GM12892 (cell line): ENCODE results near the gene PRPS1L1. TPM values are rescaled to one million over a fixed set of nuclear protein-coding genes. Genes with fewer than 3 reads are reported as not detected.

Experiments
- DNase-seq: peaks from one replicate; pipeline ENCODE4 v3.0.0; 2011; ENCODE audit not compliant: insufficient read length
- FAIRE-seq: peaks from 2 replicates; lab custom pipeline; 2011; peaks lifted over from hg19 to GRCh38; lab: Jason Lieb, UNC
- POLR2A ChIP-seq: IDR thresholded peaks from 2 replicates; pipeline ENCODE4 v1.6.1; 2011; ENCODE audit warnings: low read depth, low read length, control low read depth
- POLR2AphosphoS5 ChIP-seq: IDR thresholded peaks from 2 replicates; pipeline ENCODE4 v1.6.1; 2011; ENCODE audit warnings: low read depth, low read length, control low read depth
- TAF1 ChIP-seq: IDR thresholded peaks from 2 replicates; pipeline ENCODE4 v1.6.1; 2011; ENCODE audit warnings: low read depth, mild to moderate bottlenecking, control low read depth, low read length, borderline replicate concordance
- polyA plus RNA-seq: library from polyadenylated mRNA; unstranded; fragments of >200 nt; gene quantifications from one replicate; pipeline ENCODE4 v1.2.1, GENCODE V29; 2012; ENCODE audit warnings: missing spikeins, inconsistent platforms; ENCODE audit not compliant: missing spikeins

The PRPS1L1 gene
- polyA plus RNA-seq, result not detected

DNA sequence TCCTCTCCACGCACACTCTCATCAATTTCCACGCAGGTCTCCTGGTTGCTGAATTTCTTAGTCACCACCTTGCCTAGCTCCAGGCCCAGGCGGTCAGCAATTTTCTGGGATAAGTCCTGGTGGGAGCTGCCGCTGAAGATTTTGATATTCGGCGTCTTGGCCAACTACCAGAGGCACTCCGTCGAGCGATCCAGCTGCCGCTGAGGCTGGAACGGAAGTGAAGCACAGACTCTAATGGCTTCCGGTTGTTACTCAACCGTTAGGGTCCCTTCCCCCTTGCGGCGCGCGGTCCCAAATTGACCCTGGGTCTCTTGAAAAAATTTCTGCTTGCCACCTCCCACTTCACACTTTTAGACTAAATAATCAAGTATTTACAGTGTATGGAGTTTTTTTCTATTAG lies at the start of gene PRPS1L1:
Gene PRPS1L1 (minus strand): TSS at position 219 of the 400 bp plus-strand sequence.
- DNase-seq (no peak), FAIRE-seq (no peak)
- TF ChIP-seq TAF1 (no peak), POLR2AphosphoS5 (no peak), POLR2A (no peak)

DNA sequence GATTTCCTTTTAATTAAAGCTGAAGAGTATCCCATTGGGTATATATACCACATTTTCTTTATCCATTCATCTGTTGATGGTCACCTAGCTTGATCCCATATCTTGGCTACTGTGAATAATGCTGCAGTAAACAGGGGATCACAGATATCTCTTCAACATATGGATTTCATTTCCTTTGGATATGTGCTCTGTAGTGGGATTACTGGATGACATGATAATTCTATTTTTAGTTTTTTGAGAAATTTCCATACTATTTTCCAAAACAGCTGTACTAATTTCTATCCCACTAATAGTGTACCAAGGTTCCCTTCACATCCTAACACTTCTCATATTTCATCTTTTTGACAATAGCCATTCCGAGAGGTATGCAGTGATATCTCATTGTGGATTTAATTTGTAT lies 48.8 kb upstream of the PRPS1L1 start:
- DNase-seq, result no peak
- no peak for FAIRE-seq
- TF ChIP-seq TAF1 (no peak), POLR2A (no peak), POLR2AphosphoS5 (no peak)

DNA sequence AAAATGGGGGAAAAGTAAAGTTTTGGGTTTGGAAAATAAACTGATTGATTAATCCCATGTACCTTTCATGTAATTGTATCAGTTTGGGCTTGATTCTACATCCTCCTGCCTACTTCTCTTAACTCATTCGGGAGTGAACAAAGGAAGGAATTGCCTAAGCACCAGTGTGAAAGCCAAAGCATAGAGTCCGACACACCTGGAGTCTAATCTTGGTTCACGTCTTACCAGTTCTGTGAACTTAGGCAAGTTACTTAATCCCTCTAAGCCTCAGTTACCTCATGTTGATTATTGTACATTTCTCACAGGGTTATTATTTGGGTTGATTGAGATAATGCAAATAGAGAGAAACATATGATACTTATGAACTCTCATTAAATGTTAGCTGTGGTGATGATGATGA lies 41.1 kb upstream of the PRPS1L1 start:
- DNase-seq (no peak), FAIRE-seq (no peak)
- no peak for TF ChIP-seq TAF1
- no peak for TF ChIP-seq POLR2A
- TF ChIP-seq POLR2AphosphoS5, result no peak

DNA sequence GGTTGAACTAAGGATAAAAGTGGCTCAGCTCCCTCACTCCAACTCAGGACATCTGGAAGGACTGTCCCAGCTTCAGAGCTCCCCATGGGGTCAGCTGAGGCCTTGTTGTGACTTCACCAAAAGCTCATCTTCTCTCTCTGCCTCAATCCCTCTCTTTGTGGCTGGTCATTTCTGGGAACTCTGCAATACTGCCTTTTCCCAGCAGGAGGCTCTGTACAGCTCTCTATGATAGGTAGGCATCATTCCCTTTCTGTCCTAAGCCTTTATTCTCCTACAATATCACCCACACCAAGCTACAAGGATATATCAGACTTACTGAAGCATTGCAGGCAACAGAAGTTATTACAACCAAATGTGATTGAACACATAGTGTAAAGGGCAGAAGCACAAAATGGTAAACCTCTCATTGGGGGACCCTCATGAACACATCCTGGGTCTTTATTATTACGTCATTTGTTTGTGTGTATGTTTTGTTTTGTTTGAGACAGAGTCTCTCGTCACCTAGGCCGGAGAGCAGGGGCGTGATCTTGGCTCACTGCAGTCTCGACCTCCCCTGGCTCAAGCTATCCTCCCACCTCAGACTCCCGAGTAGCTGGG lies 36.7 kb upstream of the PRPS1L1 start:
- TF ChIP-seq TAF1, result no peak
- no peak for TF ChIP-seq POLR2A
- TF ChIP-seq POLR2AphosphoS5, result no peak
- FAIRE-seq (peak; percentile 77), DNase-seq (no peak)

DNA sequence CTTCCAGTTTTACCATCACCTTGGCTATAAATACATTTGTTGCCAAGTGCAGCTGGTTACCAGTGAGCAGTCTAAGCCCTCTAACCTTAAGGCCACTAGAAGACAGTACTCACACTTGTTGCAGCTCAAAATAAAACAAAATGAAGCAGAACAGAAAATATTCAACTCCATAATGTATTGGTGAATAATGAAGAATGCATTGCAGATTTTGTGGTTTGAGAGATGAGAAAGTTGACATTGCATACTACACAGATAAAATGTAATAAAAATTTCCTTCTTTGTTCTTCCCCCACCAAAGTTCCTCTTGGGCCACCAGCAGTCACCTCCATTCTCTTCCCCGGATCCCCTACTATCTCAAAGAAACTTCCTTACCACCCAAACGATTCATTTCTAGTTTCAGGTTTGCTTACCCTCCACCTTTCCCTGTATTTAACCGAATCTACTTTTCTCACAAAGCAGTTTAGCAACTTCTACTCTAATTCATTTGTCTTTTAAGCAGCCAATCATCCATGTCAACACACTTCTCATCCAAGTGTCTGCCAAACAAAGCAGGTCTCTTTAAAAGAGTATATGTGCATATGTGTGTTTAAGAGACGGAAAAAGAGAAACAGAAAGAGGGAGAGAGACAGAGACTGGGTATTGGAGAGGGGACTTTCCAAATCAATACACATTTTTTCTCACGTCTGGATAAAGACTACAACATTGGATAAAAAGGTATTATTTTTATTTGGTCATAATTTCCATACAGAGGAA lies 35.7 kb upstream of the PRPS1L1 start:
- TF ChIP-seq POLR2AphosphoS5 (no peak), POLR2A (no peak), TAF1 (no peak)
- DNase-seq (no peak), FAIRE-seq (no peak)

DNA sequence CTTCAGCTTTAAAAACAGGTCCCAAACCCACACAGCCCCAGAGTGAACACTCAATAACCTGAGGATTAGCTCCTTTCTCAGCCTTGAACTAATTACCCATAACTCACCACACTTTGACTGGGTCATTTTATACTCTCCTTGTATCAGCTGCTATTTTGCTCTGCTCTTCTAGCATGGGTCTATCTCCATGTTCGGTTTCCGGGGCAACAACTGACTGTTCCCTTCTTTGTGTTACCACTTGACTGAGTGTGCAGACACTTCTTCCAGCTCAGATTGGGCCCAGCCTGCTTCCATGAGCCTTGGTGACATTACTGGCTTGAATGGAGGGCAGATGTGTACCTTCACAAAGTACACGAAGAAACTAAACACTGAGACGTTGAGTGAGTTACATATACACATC lies 31.5 kb upstream of the PRPS1L1 start:
- no peak for FAIRE-seq
- TF ChIP-seq POLR2A (no peak), TAF1 (no peak), POLR2AphosphoS5 (no peak)

DNA sequence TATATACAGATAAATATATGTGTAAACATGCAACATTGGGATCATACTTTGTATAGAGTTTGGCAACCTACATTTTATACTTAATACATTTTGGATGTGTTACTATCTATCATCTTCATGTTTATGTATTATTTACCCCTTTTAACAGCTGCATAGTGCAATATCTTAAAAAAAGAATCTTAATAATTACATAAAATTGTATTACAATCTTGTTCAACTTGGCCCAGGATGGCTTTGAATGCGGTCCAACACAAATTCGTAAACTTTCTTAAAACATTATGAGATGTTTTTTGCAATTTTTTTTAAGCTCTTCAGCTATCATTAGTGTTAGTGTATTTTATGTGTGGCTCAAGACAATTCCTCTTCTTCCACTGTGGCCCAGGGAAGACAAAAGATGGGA lies 26.3 kb upstream of the PRPS1L1 start:
- FAIRE-seq (no peak), DNase-seq (no peak)
- no peak for TF ChIP-seq POLR2AphosphoS5

More for the DNA sequence above, 31.5 kb upstream of the PRPS1L1 start:
- no peak for DNase-seq

DNA sequence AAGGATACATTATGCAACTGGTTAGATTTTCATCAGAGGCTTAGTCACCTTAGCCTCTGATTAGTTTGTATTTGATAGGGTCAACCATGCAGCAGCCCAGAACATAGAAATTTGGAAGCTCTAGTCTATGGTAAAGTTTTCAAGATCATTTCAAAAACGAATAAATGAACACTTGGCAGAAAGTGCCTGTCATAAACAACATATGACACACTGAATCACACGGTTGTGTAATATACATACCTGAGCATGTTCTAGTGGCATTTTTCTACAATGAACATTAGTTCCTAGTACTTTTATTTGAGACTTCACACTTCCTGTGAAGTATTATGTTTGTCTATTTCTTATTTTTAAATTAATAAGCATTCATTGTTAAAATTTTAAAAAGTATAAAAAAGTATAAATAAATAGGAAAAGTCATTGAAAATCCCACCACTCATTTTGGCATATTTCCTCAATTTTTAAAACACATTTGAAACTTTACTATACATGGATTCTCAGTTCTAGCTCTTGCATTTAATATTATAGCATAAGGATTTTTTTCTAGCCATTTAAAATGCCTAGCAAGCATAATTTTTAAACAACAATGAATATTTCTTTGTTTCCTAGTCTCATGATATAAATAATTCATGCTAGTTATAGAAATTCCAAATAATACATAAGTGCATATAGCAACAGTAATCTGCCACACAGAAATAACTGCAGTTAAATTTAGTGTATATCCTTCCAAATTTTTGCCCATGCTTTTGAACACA lies 25.7 kb upstream of the PRPS1L1 start:
- DNase-seq (no peak), FAIRE-seq (no peak)
- TF ChIP-seq POLR2AphosphoS5, result no peak
- no peak for TF ChIP-seq TAF1
- TF ChIP-seq POLR2A, result no peak

DNA sequence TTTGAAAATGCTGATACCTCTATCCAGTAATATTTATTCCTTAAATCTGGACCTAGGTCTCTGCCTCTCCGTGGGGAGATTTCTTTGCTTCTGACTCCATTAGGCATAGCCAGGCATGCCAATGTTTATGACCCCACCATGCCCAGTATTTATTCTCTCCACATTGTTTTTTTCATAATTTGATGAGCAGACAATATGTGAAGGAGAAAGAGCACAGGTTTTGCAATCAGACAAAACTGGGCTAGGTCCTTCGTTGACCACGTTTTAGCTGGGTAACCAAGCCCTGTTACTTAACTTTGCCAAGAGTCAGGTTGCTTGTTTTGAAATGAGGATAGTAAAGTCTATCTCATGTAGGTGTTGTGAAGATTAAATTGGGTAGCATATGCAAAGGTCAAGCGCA lies 21.6 kb upstream of the PRPS1L1 start:
- TF ChIP-seq POLR2A, result no peak
- no peak for TF ChIP-seq POLR2AphosphoS5
- no peak for TF ChIP-seq TAF1
- FAIRE-seq, result no peak
- no peak for DNase-seq

DNA sequence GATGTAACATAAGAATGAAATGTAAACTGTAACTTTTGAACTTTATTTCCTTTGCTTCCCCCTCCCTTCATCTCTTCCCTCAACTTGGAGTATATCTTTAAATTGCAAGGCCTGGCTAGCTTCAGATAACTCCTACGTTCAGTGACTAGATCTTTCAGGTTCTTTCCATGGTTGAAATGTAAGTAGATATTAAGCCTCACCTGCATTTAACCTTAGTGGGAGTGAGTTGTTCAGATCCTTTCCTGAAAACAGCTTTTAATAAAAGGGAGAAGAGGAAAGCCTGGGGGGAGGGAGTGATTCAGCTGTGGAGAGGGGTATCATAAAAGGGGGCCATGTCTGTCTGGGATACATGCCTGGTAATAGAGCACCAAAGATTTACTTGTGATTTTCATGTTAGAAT lies 19.0 kb upstream of the PRPS1L1 start:
- TF ChIP-seq POLR2A, result no peak
- no peak for TF ChIP-seq TAF1
- no peak for TF ChIP-seq POLR2AphosphoS5
- FAIRE-seq (no peak), DNase-seq (no peak)

DNA sequence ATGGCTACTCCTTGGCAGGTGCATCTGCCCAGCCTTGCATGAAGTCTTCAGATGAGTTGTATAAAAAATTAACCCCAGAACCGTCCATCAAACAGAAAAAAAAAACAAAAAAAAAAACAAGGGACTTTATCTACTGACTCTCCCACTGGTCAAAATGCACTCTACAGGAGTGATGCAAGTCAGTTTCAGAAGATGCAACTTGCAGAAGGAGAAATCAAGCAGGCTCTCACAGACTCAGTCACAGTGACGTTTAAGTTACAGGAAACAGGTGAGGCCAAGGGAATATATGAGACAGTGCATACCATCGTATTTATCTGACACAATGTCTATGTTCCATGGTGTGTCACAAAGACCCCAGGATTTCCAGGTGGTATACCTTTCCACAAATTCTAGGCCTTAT lies 17.5 kb upstream of the PRPS1L1 start:
- TF ChIP-seq POLR2A, result no peak
- TF ChIP-seq POLR2AphosphoS5, result no peak
- TF ChIP-seq TAF1, result no peak
- no peak for FAIRE-seq

DNA sequence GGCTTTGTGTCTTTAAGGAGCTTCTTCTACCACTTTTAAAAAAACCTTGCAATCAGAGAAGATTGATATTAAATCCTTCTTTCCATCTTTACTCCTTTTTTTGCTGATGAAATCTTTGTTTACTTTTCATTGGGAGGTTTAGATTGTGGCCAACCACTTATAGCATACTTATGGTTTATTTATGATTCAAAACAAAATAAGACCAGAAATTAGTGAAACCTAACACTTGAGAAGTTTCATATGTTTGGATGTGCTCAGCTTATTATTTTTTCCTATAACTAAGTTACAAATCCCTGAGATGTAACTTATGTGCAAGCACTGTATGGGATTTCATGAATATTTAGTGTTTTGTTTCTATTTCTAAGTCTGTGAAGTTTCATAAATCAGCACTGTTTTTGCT lies 13.5 kb upstream of the PRPS1L1 start:
- TF ChIP-seq POLR2AphosphoS5 (no peak), POLR2A (no peak), TAF1 (no peak)
- DNase-seq (no peak), FAIRE-seq (no peak)

More for the DNA sequence above, 17.5 kb upstream of the PRPS1L1 start:
- no peak for DNase-seq
